Neural cell (in vitro differentiated cells): Measurements from ENCODE around the gene LEMD2. TPM values are rescaled to one million over a fixed set of nuclear protein-coding genes. Genes with fewer than 3 reads are reported as not detected.

ENCODE experiments used
- H2AFZ ChIP-seq: fragments of 200-600, 300-800 bp; sonication (generic), shearing (Covaris generic); 2 replicates; pipeline ENCODE4 v1.6.0; 2014; ENCODE audit warnings: low read depth, mild to moderate bottlenecking, antibody characterized with exemption, low read length, moderate library complexity
- H3F3A ChIP-seq: fragments of 200-600 bp; shearing (Covaris generic); 2 replicates; pipeline ENCODE4 v1.6.1; 2016; ENCODE audit warnings: mild to moderate bottlenecking, moderate library complexity, mixed read lengths, antibody characterized with exemption, low read length; ENCODE audit not compliant: insufficient read depth, poor library complexity, severe bottlenecking
- H3K27ac ChIP-seq: fragments of 200-600, 300-800 bp; sonication (generic), shearing (Covaris generic); 2 replicates; pipeline ENCODE4 v1.5.1; 2014; ENCODE audit warnings: mild to moderate bottlenecking, low read length, moderate library complexity
- H3K27me3 ChIP-seq: fragments of 300-800, 200-600 bp; sonication (generic), shearing (Covaris generic); 2 replicates; pipeline ENCODE4 v1.6.0; 2014; ENCODE audit warnings: mild to moderate bottlenecking, low read depth, low read length, moderate library complexity; ENCODE audit not compliant: insufficient read depth
- H3K36me3 ChIP-seq: fragments of 300-800, 200-600 bp; sonication (generic), shearing (Covaris generic); 2 replicates; pipeline ENCODE4 v1.5.1; 2014; ENCODE audit warnings: mild to moderate bottlenecking, antibody characterized with exemption, low read length, moderate library complexity; ENCODE audit not compliant: insufficient read depth
- H3K4me2 ChIP-seq: fragments of 300-800, 200-600 bp; sonication (generic), shearing (Covaris generic); 2 replicates; pipeline ENCODE4 v1.6.0; 2014; ENCODE audit warnings: mild to moderate bottlenecking, low read length
- H3K4me3 ChIP-seq: fragments of 300-800, 200-600 bp; sonication (generic), shearing (Covaris generic); 2 replicates; pipeline ENCODE4 v1.5.1; 2014; ENCODE audit warnings: mild to moderate bottlenecking, low read length, moderate library complexity
- H3K79me2 ChIP-seq: fragments of 200-600 bp; shearing (Covaris generic); replicated peaks from 2 replicates; pipeline ENCODE4 v1.6.0; 2014; ENCODE audit warnings: mild to moderate bottlenecking, low read length, moderate library complexity; ENCODE audit not compliant: insufficient read depth
- H3K9ac ChIP-seq: fragments of 300-800, 200-600 bp; sonication (generic), shearing (Covaris generic); 2 replicates; pipeline ENCODE4 v1.6.1; 2016; ENCODE audit warnings: mild to moderate bottlenecking, low read length, mixed read lengths
- H3K9me2 ChIP-seq: fragments of 200-600 bp; shearing (Covaris generic); 2 replicates; pipeline ENCODE4 v1.6.1; 2016; ENCODE audit warnings: mild to moderate bottlenecking, low read length, mixed read lengths; ENCODE audit not compliant: insufficient read depth
- H3K9me3 ChIP-seq: fragments of 200-600, 300-800 bp; sonication (generic), shearing (Covaris generic); 2 replicates; pipeline ENCODE4 v1.6.1; 2016; ENCODE audit warnings: mild to moderate bottlenecking, mixed run types, low read length, moderate library complexity, mixed read lengths
- H4K20me1 ChIP-seq: fragments of 200-600 bp; shearing (Covaris generic); 2 replicates; pipeline ENCODE4 v1.6.1; 2016; ENCODE audit warnings: mild to moderate bottlenecking, mixed run types; ENCODE audit not compliant: insufficient read depth
- CTCF ChIP-seq: fragments of 450-650 bp; IDR thresholded peaks from 2 replicates; pipeline ENCODE4 v1.5.1; 2014; ENCODE audit warnings: antibody characterized with exemption, mild to moderate bottlenecking, moderate library complexity; ENCODE audit not compliant: poor library complexity, severe bottlenecking
- EP300 ChIP-seq: fragments of 450-650 bp; conservative IDR thresholded peaks from 2 replicates; pipeline ENCODE4 v1.6.1; 2014; ENCODE audit warnings: antibody characterized with exemption, mild to moderate bottlenecking, moderate library complexity; ENCODE audit not compliant: poor library complexity, severe bottlenecking
- EZH2 ChIP-seq: fragments of 200-600, 300-800 bp; shearing (Covaris generic), sonication (generic); IDR thresholded peaks from 2 replicates; pipeline ENCODE4 v1.6.1; 2014; ENCODE audit warnings: antibody characterized with exemption, low read length, borderline replicate concordance, mild to moderate bottlenecking; ENCODE audit not compliant: insufficient read depth, poor library complexity, severe bottlenecking
- MXI1 ChIP-seq: fragments of 450-650 bp; conservative IDR thresholded peaks from 2 replicates; pipeline ENCODE4 v1.6.1; 2014; ENCODE audit warnings: antibody characterized with exemption, mild to moderate bottlenecking; ENCODE audit not compliant: poor library complexity, severe bottlenecking
- POLR2AphosphoS5 ChIP-seq: IDR thresholded peaks from 2 replicates; pipeline ENCODE4 v1.6.1; 2012
- RAD21 ChIP-seq: fragments of 450-650 bp; conservative IDR thresholded peaks from 2 replicates; pipeline ENCODE4 v1.6.1; 2014; ENCODE audit warnings: antibody characterized with exemption, mild to moderate bottlenecking, moderate library complexity
- REST ChIP-seq: IDR thresholded peaks from 2 replicates; pipeline ENCODE4 v1.6.1; 2012; ENCODE audit warnings: borderline replicate concordance
- SMC3 ChIP-seq: fragments of 450-650 bp; conservative IDR thresholded peaks from 2 replicates; pipeline ENCODE4 v1.6.1; 2014; ENCODE audit warnings: antibody characterized with exemption, mild to moderate bottlenecking, moderate library complexity; ENCODE audit not compliant: poor library complexity
- TAF1 ChIP-seq: IDR thresholded peaks from 2 replicates; pipeline ENCODE4 v1.6.1; 2012; ENCODE audit warnings: low read depth
- polyA plus RNA-seq: library from polyadenylated mRNA; depleted of rRNA; stranded (reverse); fragments of >200 nt; gene quantifications from 2 replicates; pipeline ENCODE4 v1.2.3, GENCODE V29; 2014

The LEMD2 gene
- polyA plus RNA-seq, 1 donor from 2014 or later, result 84.6 TPM

GRCh38 chr6:33728438-33728837, 60.5 kb downstream of the LEMD2 start:
- H3F3A ChIP-seq, result no peaks in the 10 kb centered on the region
- no peak overlapping the region for H3K9ac ChIP-seq
- H3K4me2 ChIP-seq, result no peak overlapping the region
- H4K20me1 ChIP-seq, result no peaks in the 10 kb centered on the region
- TF ChIP-seq EP300, result no peak
- TF ChIP-seq TAF1, result no peak
- TF ChIP-seq REST, result no peak
- no peak for TF ChIP-seq RAD21
- no peak for TF ChIP-seq CTCF
- TF ChIP-seq POLR2AphosphoS5, result no peak
- TF ChIP-seq EZH2, result no peak
- no peak for TF ChIP-seq MXI1
- TF ChIP-seq SMC3, result no peak
- no peaks in the 10 kb centered on the region for H3K36me3 ChIP-seq
- no peaks in the 10 kb centered on the region for H3K27me3 ChIP-seq
- H3K9me3 ChIP-seq, result no peaks in the 10 kb centered on the region
- no peaks in the 10 kb centered on the region for H3K9me2 ChIP-seq
- H3K4me3 ChIP-seq, result no peak overlapping the region
- H3K27ac ChIP-seq, result no peak overlapping the region
- H2AFZ ChIP-seq, result no peak overlapping the region
- no peaks in the 10 kb centered on the region for H3K79me2 ChIP-seq

- no peak overlapping the region for H3K4me3 ChIP-seq
- H2AFZ ChIP-seq, result no peak overlapping the region
- no peak overlapping the region for H3K4me2 ChIP-seq
- no peak overlapping the region for H3K27ac ChIP-seq
- H3K36me3 ChIP-seq, result no peaks in the 10 kb centered on the region
- H3K9ac ChIP-seq, result no peak overlapping the region
- no peaks in the 10 kb centered on the region for H3K27me3 ChIP-seq
- no peaks in the 10 kb centered on the region for H3K9me3 ChIP-seq
- H3K79me2 ChIP-seq, result no peaks in the 10 kb centered on the region
- no peaks in the 10 kb centered on the region for H3F3A ChIP-seq
- H3K9me2 ChIP-seq, result no peaks in the 10 kb centered on the region
- no peak for TF ChIP-seq EP300
- TF ChIP-seq MXI1, result no peak
- no peak for TF ChIP-seq SMC3
- TF ChIP-seq EZH2, result no peak
- no peak for TF ChIP-seq REST
- no peak for TF ChIP-seq RAD21
- no peak for TF ChIP-seq TAF1
- TF ChIP-seq CTCF, result no peak
- no peak for TF ChIP-seq POLR2AphosphoS5
- no peaks in the 10 kb centered on the region for H4K20me1 ChIP-seq
Measured at GRCh38 chr6:33727932-33728331, 61.0 kb downstream of the LEMD2 start.
